ENCODE results near the gene ARL16. TPM values are rescaled to one million over a fixed set of nuclear protein-coding genes. Genes with fewer than 3 reads are reported as not detected.
A peak's percentile ranks its signal among the peaks of the same experiment; 100 is the strongest.

The ARL16 gene
- polyA plus RNA-seq, 1 experiment, result 44.7 TPM

- H3K27me3 ChIP-seq (ENCODE audit: control insufficient read depth, insufficient read depth, low read length), result no peaks in the 10 kb centered on the region
- H3K4me3 ChIP-seq (ENCODE audit: low read depth, low read length), result peak overlapping the region; percentile 79
- ChIA-PET CTCF (interaction anchor here (1.1 kb wide), 1 partner anchor 18 kb away, joined by 3 read pairs; no protein-coding TSS in a partner anchor), POLR2A (interaction anchor here (0.6 to 3.4 kb wide), 9 partner anchors 11 to 182 kb away, joined by 3 to 35 read pairs (median 5); partner anchors contain the start of genes ACTG1, CCDC137, MRPL12 and NPLOC4)
- DNase-seq (ENCODE audit: low read depth, low spot score), result no peak
- peak overlapping the region; percentile 94 for H3K27ac ChIP-seq (ENCODE audit: low read depth, low read length)
- H3K9me3 ChIP-seq (ENCODE audit: control insufficient read depth, insufficient read depth, low read length), result no peaks in the 10 kb centered on the region; the same call in 1 of the 2 replicates
- no peak for TF ChIP-seq CTCF (IDR thresholded peaks at IDR 0.05; ENCODE audit: low read depth, low read length)
These were observed 880 bp upstream of the ARL16 start for GRCh38 chr17:81684442-81684911.

- Histone ChIP-seq H3K27me3 (ENCODE audit: control insufficient read depth, insufficient read depth, low read length) (no peaks in the 10 kb centered on the region), H3K27ac (ENCODE audit: low read depth, low read length) (peak overlapping the region; percentile 65), H3K9me3 (ENCODE audit: control insufficient read depth, insufficient read depth, low read length) (no peaks in the 10 kb centered on the region; the same call in 1 of the 2 replicates), H3K4me3 (ENCODE audit: low read depth, low read length) (peak overlapping the region; percentile 92)
- TF ChIP-seq CTCF (IDR thresholded peaks at IDR 0.05; ENCODE audit: low read depth, low read length), result no peak
- no peak for DNase-seq (ENCODE audit: low read depth, low spot score)
- ChIA-PET POLR2A (interaction anchor here (0.6 to 3.4 kb wide), 12 partner anchors 9 to 678 kb away, joined by 3 to 35 read pairs (median 3); partner anchors contain the start of genes CCDC137, MRPL12, NPLOC4 and OXLD1), CTCF (interaction anchor here (1.2 kb wide), 1 partner anchor 82 kb away, joined by 3 read pairs; no protein-coding TSS in a partner anchor)
These were observed 401 bp downstream of the ARL16 start for GRCh38 chr17:81683208-81683583.

GRCh38 chr17:81682565-81683207, 911 bp downstream of the ARL16 start:
- no peaks in the 10 kb centered on the region for H3K27me3 ChIP-seq (ENCODE audit: control insufficient read depth, insufficient read depth, low read length)
- peak overlapping the region; percentile 92 for H3K4me3 ChIP-seq (ENCODE audit: low read depth, low read length)
- no peaks in the 10 kb centered on the region; the same call in 1 of the 2 replicates for H3K9me3 ChIP-seq (ENCODE audit: control insufficient read depth, insufficient read depth, low read length)
- DNase-seq (ENCODE audit: low read depth, low spot score), result no peak
- peak overlapping the region; percentile 65 for H3K27ac ChIP-seq (ENCODE audit: low read depth, low read length)
- ChIA-PET POLR2A (interaction anchor here (0.6 to 3.4 kb wide), 5 partner anchors 17 to 678 kb away, joined by 3 to 35 read pairs (median 7); partner anchors contain the start of genes CCDC137, MRPL12, NPLOC4 and OXLD1), CTCF (interaction anchor here (1.2 kb wide), 1 partner anchor 82 kb away, joined by 3 read pairs; no protein-coding TSS in a partner anchor)
- TF ChIP-seq CTCF (IDR thresholded peaks at IDR 0.05; ENCODE audit: low read depth, low read length), result no peak

- ChIA-PET POLR2A (no interaction called here), CTCF (no interaction called here)
- Histone ChIP-seq H3K27ac (ENCODE audit: low read depth, low read length) (no peak overlapping the region), H3K27me3 (ENCODE audit: control insufficient read depth, insufficient read depth, low read length) (no peaks in the 10 kb centered on the region), H3K4me3 (ENCODE audit: low read depth, low read length) (no peak overlapping the region), H3K9me3 (ENCODE audit: control insufficient read depth, insufficient read depth, low read length) (no peaks in the 10 kb centered on the region; the same call in 1 of the 2 replicates)
- TF ChIP-seq CTCF (IDR thresholded peaks at IDR 0.05; ENCODE audit: low read depth, low read length), result no peak
- DNase-seq (ENCODE audit: low read depth, low spot score), result no peak
These were observed 1.9 kb downstream of the ARL16 start for GRCh38 chr17:81681672-81682071.

- Histone ChIP-seq H3K4me3 (ENCODE audit: low read depth, low read length) (no peak overlapping the region), H3K27ac (ENCODE audit: low read depth, low read length) (peak overlapping the region; percentile 11), H3K27me3 (ENCODE audit: control insufficient read depth, insufficient read depth, low read length) (no peaks in the 10 kb centered on the region), H3K9me3 (ENCODE audit: control insufficient read depth, insufficient read depth, low read length) (no peaks in the 10 kb centered on the region; the same call in 1 of the 2 replicates)
- no peak for DNase-seq (ENCODE audit: low read depth, low spot score)
- POLR2A ChIA-PET, result interaction anchor here (0.7 kb wide), 1 partner anchor 38 kb away, joined by 5 read pairs; no protein-coding TSS in a partner anchor
- CTCF ChIA-PET, result no interaction called here
- no peak for TF ChIP-seq CTCF (IDR thresholded peaks at IDR 0.05; ENCODE audit: low read depth, low read length)
These were observed 3.4 kb downstream of the ARL16 start for GRCh38 chr17:81680150-81680549.

Data from AG04450 (cell line).